Lower leg skin (tissue), 4 donors: ENCODE measurements around the gene AQP3. TPM values are rescaled to one million over a fixed set of nuclear protein-coding genes. Genes with fewer than 3 reads are reported as not detected.

Experiments
- DNase-seq, 2 donors: peaks; one replicate each; pipeline ENCODE4 v3.0.0-alpha.2; 2019; ENCODE audit warnings: low spot score in 2 of 2
- H3K4me3 ChIP-seq: fragments of 200-600 bp; sonication (generic); 2 replicates; pipeline ENCODE4 v1.5.1; 2017; ENCODE audit warnings: mild to moderate bottlenecking, low read depth; ENCODE audit not compliant: poor library complexity, severe bottlenecking
- CTCF ChIP-seq, 3 donors: fragments of 450-650 bp; IDR thresholded peaks; one replicate each; pipeline ENCODE4 v1.5.1; 2016; ENCODE audit warnings: antibody characterized with exemption in 3 of 3, mild to moderate bottlenecking in 3 of 3, moderate library complexity in 2 of 3
- POLR2A ChIP-seq, 2 donors: fragments of 450-650 bp; IDR thresholded peaks; one replicate each; pipeline ENCODE4 v1.6.1; 2016 to 2017; ENCODE audit warnings: antibody characterized with exemption in 2 of 2, mild to moderate bottlenecking in 1 of 2, moderate library complexity in 1 of 2
- WGBS, 2 donors: methylation state at CpG; one replicate each; pipeline ENCODE4 v1.1.5; 2018; 5-methylcytosine and 5-hydroxymethylcytosine counted together
- intact Hi-C: fragments of 100-400 bp; cut with DNase I; formaldehyde crosslinking; loops from one replicate; pipeline ENCODE4 v1.15.0; 2023; ENCODE audit warnings: low total_unique reads
- total RNA-seq, 4 donors: library from RNA; depleted of rRNA; stranded (reverse); fragments of >200 nt; gene quantifications; one replicate each; pipeline ENCODE4 v1.1.0, GENCODE V29; 2016

AQP3 gene
- total RNA-seq, 4 donors from 2014 or later = 728 to 1,697 (median 1,073) TPM

GRCh38 chr9:33418090-33418489 is 29.3 kb downstream of the AQP3 start:
- intact Hi-C loops = no loop called here
- no peak for DNase-seq
- WGBS, 2 donors = 46 to 54% methylated on average over 8 of the region's 8 CpGs

DNA sequence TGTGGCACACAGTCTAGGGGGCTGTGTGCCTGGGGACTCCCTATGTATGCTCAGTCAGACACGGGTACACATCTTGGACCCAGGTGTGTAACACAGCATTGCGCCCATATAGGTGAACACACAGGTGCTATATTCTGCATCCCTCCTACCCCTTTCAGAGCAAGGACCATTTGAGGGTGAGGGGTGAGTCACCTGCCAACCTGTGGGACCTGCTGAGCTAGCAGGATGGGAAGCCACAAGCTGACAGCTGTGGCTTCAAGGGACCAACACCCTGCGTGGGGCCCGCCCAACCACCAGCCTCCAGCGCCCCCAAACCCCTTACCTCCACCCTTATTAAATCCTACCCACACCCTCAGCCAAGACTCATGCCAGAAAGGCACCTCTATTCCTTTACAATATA is 30.4 kb downstream of the AQP3 start:
- no peak overlapping the region for H3K4me3 ChIP-seq
- intact Hi-C loops = no loop called here
- WGBS, 2 donors = 45 to 47% methylated on average over 5 of the region's 5 CpGs
- no peak for TF ChIP-seq POLR2A (IDR thresholded peaks at IDR 0.05)
- no peak for TF ChIP-seq CTCF (IDR thresholded peaks at IDR 0.05)
- DNase-seq = no peak

More at GRCh38 chr9:33418090-33418489, 29.3 kb downstream of the AQP3 start:
- H3K4me3 ChIP-seq = no peak overlapping the region
- TF ChIP-seq POLR2A (IDR thresholded peaks at IDR 0.05) = no peak
- TF ChIP-seq CTCF (IDR thresholded peaks at IDR 0.05) = no peak

GRCh38 chr9:33415501-33416038 is 31.8 kb downstream of the AQP3 start:
- 13 to 22% methylated on average over 9 of the region's 9 CpGs for WGBS, 2 donors
- intact Hi-C loops = no loop called here
- no peak overlapping the region for H3K4me3 ChIP-seq
- peak; percentile 68 to 96 for DNase-seq
- peak in 1 of 3 donors; percentile 95 for TF ChIP-seq CTCF (IDR thresholded peaks at IDR 0.05)
- TF ChIP-seq POLR2A (IDR thresholded peaks at IDR 0.05) = no peak

DNA sequence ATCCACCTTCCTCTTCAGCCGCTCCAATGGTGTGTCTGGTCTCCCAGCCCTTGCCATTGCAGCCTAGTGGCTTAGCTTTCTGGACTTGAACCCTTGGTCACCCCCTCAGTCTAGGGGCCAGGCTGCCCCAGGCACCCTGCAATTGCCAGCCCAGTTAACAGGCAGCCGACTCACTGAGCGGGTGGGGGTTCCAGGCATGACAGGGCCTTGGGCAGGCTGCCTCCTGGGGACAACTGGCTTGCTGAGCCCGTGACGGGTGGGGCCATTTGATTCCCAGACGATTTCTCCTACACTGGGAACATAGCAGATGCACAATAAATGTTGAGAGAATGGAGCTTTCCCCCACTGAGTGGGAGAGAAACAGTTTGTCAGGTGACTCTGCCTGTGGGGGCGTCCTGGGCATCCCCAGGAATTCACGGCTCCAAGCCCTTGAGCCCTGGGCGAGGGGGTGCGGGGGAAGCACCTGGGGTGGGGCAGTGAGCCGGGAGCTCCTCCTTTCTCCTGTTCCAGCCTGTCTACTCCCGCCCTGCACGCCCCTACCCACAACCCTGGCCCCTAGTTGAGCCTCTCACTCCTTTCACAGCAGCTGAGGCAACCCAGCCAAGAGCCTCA is 32.4 kb downstream of the AQP3 start:
- intact Hi-C loops = no loop called here

GRCh38 chr9:33414268-33414667 is 33.1 kb downstream of the AQP3 start:
- no peak overlapping the region for H3K4me3 ChIP-seq
- 34 to 42% methylated on average over 3 of the region's 3 CpGs for WGBS, 2 donors
- TF ChIP-seq POLR2A (IDR thresholded peaks at IDR 0.05) (no peak), CTCF (IDR thresholded peaks at IDR 0.05) (no peak)
- no peak for DNase-seq
- intact Hi-C loops = no loop called here

More for the DNA sequence above, 32.4 kb downstream of the AQP3 start:
- WGBS, 2 donors = 22 to 48% methylated on average over 12 of the region's 13 CpGs
- DNase-seq = no peak
- H3K4me3 ChIP-seq = no peak overlapping the region
- TF ChIP-seq POLR2A (IDR thresholded peaks at IDR 0.05) = no peak
- TF ChIP-seq CTCF (IDR thresholded peaks at IDR 0.05) = no peak

DNA sequence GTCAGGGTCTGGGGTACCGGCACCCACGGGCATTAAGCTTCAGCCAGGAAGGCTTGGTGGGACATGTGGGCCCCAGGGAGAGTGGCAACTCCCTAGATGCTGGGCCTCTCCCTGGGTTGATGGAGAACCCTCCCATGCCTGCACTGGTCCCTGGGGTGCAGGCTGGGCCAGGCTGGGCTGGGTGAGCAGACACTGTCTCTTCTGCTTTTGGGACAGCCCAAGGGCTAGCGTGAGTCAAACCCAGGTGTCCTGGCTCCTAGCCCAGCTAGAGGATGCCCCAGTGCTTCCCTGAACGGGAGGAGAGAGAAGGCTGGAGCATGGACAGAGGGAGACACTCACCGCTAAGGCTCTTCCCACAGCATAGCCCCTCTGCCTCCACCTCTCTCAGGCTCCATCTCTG is 39.3 kb downstream of the AQP3 start:
- TF ChIP-seq CTCF (IDR thresholded peaks at IDR 0.05) (no peak), POLR2A (IDR thresholded peaks at IDR 0.05) (no peak)
- intact Hi-C loops = no loop called here
- H3K4me3 ChIP-seq = no peak overlapping the region
- no peak for DNase-seq
- 41 to 46% methylated on average over 5 of the region's 5 CpGs for WGBS, 2 donors
